GM06990 (cell line): ENCODE measurements around the gene GRAMD2A.

ENCODE experiments used
- DNase-seq: peaks from one replicate; pipeline ENCODE4 v3.0.0-alpha.2; 2011; ENCODE audit not compliant: insufficient read length; ENCODE audit errors: extremely low read depth
- H3K27me3 ChIP-seq: replicated peaks from 2 replicates; pipeline ENCODE4 v1.6.0; 2011; ENCODE audit warnings: low read length; ENCODE audit not compliant: control insufficient read depth, insufficient read depth
- H3K36me3 ChIP-seq: 2 replicates; pipeline ENCODE4 v1.5.1; 2011; ENCODE audit warnings: low read length; ENCODE audit not compliant: control insufficient read depth, insufficient read depth
- H3K4me3 ChIP-seq: replicated peaks from 2 replicates; pipeline ENCODE4 v1.5.1; 2011; ENCODE audit warnings: low read depth, mild to moderate bottlenecking, control low read depth, low read length
- CTCF ChIP-seq: IDR thresholded peaks from 2 replicates; pipeline ENCODE4 v1.5.1; 2011; ENCODE audit warnings: low read length, control low read depth, mild to moderate bottlenecking, inconsistent platforms; ENCODE audit not compliant: insufficient read depth, poor library complexity, severe bottlenecking

The GRAMD2A gene

DNA sequence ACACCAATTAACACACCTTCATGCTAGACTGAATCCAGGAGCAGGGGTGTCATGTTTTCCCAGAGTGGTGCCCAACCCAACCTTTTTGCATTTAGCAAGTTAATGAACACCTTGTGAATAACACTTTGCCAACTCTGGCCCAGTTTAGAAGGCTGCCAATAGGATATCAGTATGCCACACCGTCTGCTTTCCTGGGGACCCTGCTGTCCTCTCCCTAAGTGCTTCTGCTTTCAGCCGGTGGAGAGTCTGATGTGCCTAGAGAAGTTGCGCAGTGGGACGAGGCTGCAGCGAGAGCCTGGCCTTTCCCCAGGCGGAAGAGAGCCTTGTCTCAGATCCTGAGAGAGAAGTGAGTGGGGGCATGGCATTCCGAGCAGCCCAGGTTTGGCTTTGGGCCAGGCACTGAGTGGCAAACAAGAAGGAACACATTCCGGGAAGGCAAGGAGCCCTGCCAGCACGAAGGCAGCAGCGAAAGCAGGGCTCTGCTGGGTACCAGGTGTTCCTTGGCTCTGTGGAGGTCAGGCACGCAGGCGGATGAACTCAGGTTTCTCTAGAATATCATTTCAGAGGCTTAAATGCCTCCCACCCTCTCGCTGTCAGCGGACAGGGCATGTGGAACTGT is 42.5 kb downstream of the GRAMD2A start:
- H3K27me3 ChIP-seq, result no peaks in the 10 kb centered on the region
- H3K36me3 ChIP-seq, result no peaks in the 10 kb centered on the region
- no peak overlapping the region for H3K4me3 ChIP-seq
- TF ChIP-seq CTCF, result no peak
- DNase-seq, result no peak

DNA sequence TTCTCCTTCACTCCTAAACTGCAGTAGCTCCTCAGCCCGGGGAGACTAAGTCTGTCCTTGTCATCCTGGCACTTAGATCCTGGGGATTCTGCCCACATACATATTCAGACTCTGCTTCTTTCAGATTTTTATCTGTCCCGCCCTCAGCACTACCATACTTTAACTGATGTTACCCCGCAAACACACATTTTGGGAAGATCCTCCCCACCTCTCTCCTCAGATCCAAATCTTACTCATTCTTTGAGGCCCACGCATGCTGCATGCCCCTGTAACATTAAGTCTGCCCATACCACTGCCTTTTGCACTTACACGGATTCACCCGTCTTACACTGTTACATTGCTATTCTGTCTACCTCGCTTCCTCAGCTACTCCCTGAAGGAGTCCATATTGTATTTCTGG is 43.3 kb downstream of the GRAMD2A start:
- TF ChIP-seq CTCF, result no peak
- H3K27me3 ChIP-seq, result no peaks in the 10 kb centered on the region
- no peaks in the 10 kb centered on the region for H3K36me3 ChIP-seq
- no peak for DNase-seq
- H3K4me3 ChIP-seq, result no peak overlapping the region

DNA sequence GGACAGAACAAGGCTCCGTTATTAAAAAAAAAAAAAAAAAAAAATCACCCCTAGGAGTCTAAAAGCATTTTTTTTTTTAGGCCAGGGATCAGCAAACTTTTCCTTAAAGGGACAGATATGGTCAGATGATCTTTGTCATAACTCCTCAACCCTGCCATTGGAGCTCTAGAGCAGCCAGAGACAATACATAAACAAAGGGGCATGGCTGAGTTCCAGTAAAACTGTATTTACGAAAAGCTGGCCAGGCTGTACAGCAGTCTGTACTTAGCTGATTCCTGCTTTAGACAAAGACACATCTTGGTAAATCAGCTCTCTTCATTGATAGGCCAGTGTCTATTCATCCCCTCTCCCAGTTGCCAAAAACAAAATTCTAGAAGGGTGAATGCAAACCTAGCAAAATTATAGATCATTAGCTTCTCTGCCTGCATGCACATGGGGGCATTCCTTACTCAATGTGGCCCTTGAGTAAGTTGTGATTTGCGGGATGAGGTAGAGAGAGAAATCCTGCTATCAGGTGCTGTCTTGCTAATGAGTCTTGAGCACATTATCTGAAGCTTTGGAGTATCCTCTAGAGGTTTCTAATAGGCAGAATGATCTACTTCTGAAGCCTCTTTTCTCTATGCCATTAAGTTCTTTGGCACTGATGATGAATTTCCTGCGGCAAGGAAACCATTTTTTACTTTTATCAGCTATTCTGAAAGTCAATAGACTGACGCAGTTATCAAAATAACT is 44.2 kb downstream of the GRAMD2A start:
- H3K36me3 ChIP-seq, result no peaks in the 10 kb centered on the region
- no peak overlapping the region for H3K4me3 ChIP-seq
- H3K27me3 ChIP-seq, result no peaks in the 10 kb centered on the region
- TF ChIP-seq CTCF, result no peak
- no peak for DNase-seq

GRCh38 chr15:72147418-72147817 is 50.2 kb downstream of the GRAMD2A start:
- no peak for DNase-seq
- no peak overlapping the region for H3K4me3 ChIP-seq
- no peak for TF ChIP-seq CTCF
- no peaks in the 10 kb centered on the region for H3K36me3 ChIP-seq
- no peaks in the 10 kb centered on the region for H3K27me3 ChIP-seq

- H3K27me3 ChIP-seq, result no peaks in the 10 kb centered on the region
- H3K4me3 ChIP-seq, result no peak overlapping the region
- H3K36me3 ChIP-seq, result no peaks in the 10 kb centered on the region
- DNase-seq, result no peak
- no peak for TF ChIP-seq CTCF
Measured at GRCh38 chr15:72146934-72147333, 50.7 kb downstream of the GRAMD2A start.
